Right cardiac atrium (tissue), 5 donors: ENCODE measurements around the gene LMX1B. TPM values are rescaled to one million over a fixed set of nuclear protein-coding genes. Genes with fewer than 3 reads are reported as not detected.
A peak's percentile ranks its signal among the peaks of the same experiment; 100 is the strongest.

Source experiments
- ATAC-seq, 2 donors: fragments of 200-7000 bp; cut with Tn5 transposase; one replicate each; pipeline versions ENCODE4 v1.8.0 to v1.9.1; 2020; ENCODE audit warnings: moderate library complexity in 2 of 2, mild to moderate bottlenecking in 1 of 2
- DNase-seq, 3 donors: peaks; one replicate each; pipeline ENCODE4 v3.0.0-alpha.2; 2020
- H3K27ac ChIP-seq: one replicate; pipeline ENCODE4 v1.5.1; 2013; ENCODE audit warnings: mild to moderate bottlenecking, low read length, control low read depth, moderate library complexity
- H3K27me3 ChIP-seq: one replicate; pipeline ENCODE4 v1.6.1; 2013; ENCODE audit not compliant: control insufficient read depth, insufficient read depth
- H3K4me1 ChIP-seq: one replicate; pipeline ENCODE4 v1.6.1; 2013; ENCODE audit warnings: low read length; ENCODE audit not compliant: control insufficient read depth, insufficient read depth
- H3K4me3 ChIP-seq: one replicate; pipeline ENCODE4 v1.5.1; 2013; ENCODE audit warnings: low read length, control low read depth
- H3K9me3 ChIP-seq: one replicate; pipeline ENCODE4 v1.6.1; 2013; ENCODE audit warnings: low read length; ENCODE audit not compliant: control insufficient read depth
- WGBS: extraction: QIAGEN DNeasy Blood & Tissue Kit; methylation state at CpG from one replicate; pipeline ENCODE4 v1.1.7; 2013; 5-methylcytosine and 5-hydroxymethylcytosine counted together
- intact Hi-C, 4 donors: fragments of 100-400 bp; cut with DNase I; formaldehyde crosslinking; loops; one replicate each; pipeline versions ENCODE4 v1.11.0 to v1.14.0; 2022 to 2023
- polyA plus RNA-seq: library from polyadenylated mRNA; stranded (reverse); fragments of 200-250 nt; gene quantifications from one replicate; pipeline ENCODE4 v1.2.3, GENCODE V29; 2013
- total RNA-seq, 4 donors: library from RNA; stranded (reverse); fragmentation: NEBNext Ultra II Directional; extraction: Animal tissue kit (Norgen Biotek cat#: 25700); gene quantifications; one replicate each; pipeline ENCODE4 v1.2.1, GENCODE V29; 2021
- donor health status: healthy with polysubstance abuse.
- donor health status: DM: no; HTN: yes; CAD: no.
- donor health status: DM: no; HTN: no; CAD: no.
- donor health status: DM: no; HTN: yes; CAD: no; lungs with severe emphysema.
- donor health status: DM: yes; HTN: yes; CAD: no.

LMX1B gene
- total and polyA plus RNA-seq, 5 donors = 0.81 to 3.6 (median 1.7) TPM

- Histone ChIP-seq H3K4me3 (no peak overlapping the region), H3K27me3 (no peaks in the 10 kb centered on the region), H3K4me1 (peaks cover 7% of the 10 kb centered on the region), H3K9me3 (no peaks in the 10 kb centered on the region), H3K27ac (no peak overlapping the region)
- ATAC-seq = peak; percentile 73 to 76
- intact Hi-C loops = no loop called here
- peak; percentile 38 to 82 (median 69) for DNase-seq
- WGBS = 32% methylated on average over 7 of the region's 7 CpGs
Measured at GRCh38 chr9:126663661-126664072, 49.9 kb downstream of the LMX1B start.

- peak in 1 of 3 donors; percentile 64 for DNase-seq
- Histone ChIP-seq H3K27ac (no peak overlapping the region), H3K4me3 (no peak overlapping the region), H3K4me1 (peaks cover 7% of the 10 kb centered on the region), H3K27me3 (no peaks in the 10 kb centered on the region), H3K9me3 (no peaks in the 10 kb centered on the region)
- WGBS = 17% methylated on average over 25 of the region's 25 CpGs
- ATAC-seq = no peak
- intact Hi-C loops = no loop called here
Measured at GRCh38 chr9:126664900-126665643, 51.3 kb downstream of the LMX1B start.

- Histone ChIP-seq H3K27me3 (no peaks in the 10 kb centered on the region), H3K27ac (no peak overlapping the region), H3K9me3 (no peaks in the 10 kb centered on the region), H3K4me1 (peaks cover 7% of the 10 kb centered on the region), H3K4me3 (no peak overlapping the region)
- WGBS = 63% methylated on average over 15 of the region's 15 CpGs
- ATAC-seq (no peak), DNase-seq (peak in 1 of 3 donors; percentile 57)
- intact Hi-C loops = no loop called here
Measured at GRCh38 chr9:126665644-126666035, 51.9 kb downstream of the LMX1B start.

- intact Hi-C loops = no loop called here
- Histone ChIP-seq H3K4me1 (peaks cover 7% of the 10 kb centered on the region), H3K9me3 (no peaks in the 10 kb centered on the region), H3K27me3 (no peaks in the 10 kb centered on the region), H3K4me3 (no peak overlapping the region), H3K27ac (no peak overlapping the region)
- DNase-seq (peak in 1 of 3 donors; percentile 17), ATAC-seq (no peak)
- WGBS = 51% methylated on average over 13 of the region's 13 CpGs
Measured at GRCh38 chr9:126666155-126666803, 52.6 kb downstream of the LMX1B start.

- peaks cover 6% of the 10 kb centered on the region for H3K4me1 ChIP-seq
- no peaks in the 10 kb centered on the region for H3K9me3 ChIP-seq
- no peaks in the 10 kb centered on the region for H3K27me3 ChIP-seq
- no peak for ATAC-seq
- DNase-seq = no peak
- H3K4me3 ChIP-seq = no peak overlapping the region
- intact Hi-C loops = no loop called here
- no peak overlapping the region for H3K27ac ChIP-seq
- 81% methylated on average over 15 of the region's 15 CpGs for WGBS
Measured at GRCh38 chr9:126667190-126668055, 53.7 kb downstream of the LMX1B start.

- Histone ChIP-seq H3K4me1 (peaks cover 3% of the 10 kb centered on the region), H3K27me3 (no peaks in the 10 kb centered on the region), H3K9me3 (no peaks in the 10 kb centered on the region), H3K4me3 (no peak overlapping the region), H3K27ac (no peak overlapping the region)
- ATAC-seq = no peak
- 86% methylated on average over 3 of the region's 3 CpGs for WGBS
- intact Hi-C loops = no loop called here
- no peak for DNase-seq
Measured at GRCh38 chr9:126668058-126668457, 54.3 kb downstream of the LMX1B start.

GRCh38 chr9:126669108-126669507, 55.4 kb downstream of the LMX1B start:
- DNase-seq (peak in 1 of 3 donors; percentile 14), ATAC-seq (no peak)
- no peak overlapping the region for H3K4me3 ChIP-seq
- 73% methylated on average over 14 of the region's 14 CpGs for WGBS
- no peaks in the 10 kb centered on the region for H3K9me3 ChIP-seq
- peaks cover 1% of the 10 kb centered on the region for H3K4me1 ChIP-seq
- H3K27me3 ChIP-seq = no peaks in the 10 kb centered on the region
- intact Hi-C loops = no loop called here
- no peak overlapping the region for H3K27ac ChIP-seq

- no peak for ATAC-seq
- no peaks in the 10 kb centered on the region for H3K9me3 ChIP-seq
- H3K27ac ChIP-seq = no peak overlapping the region
- H3K4me1 ChIP-seq = no peaks in the 10 kb centered on the region
- 92% methylated on average over 12 of the region's 12 CpGs for WGBS
- peak in 1 of 3 donors; percentile 13 for DNase-seq
- intact Hi-C loops = no loop called here
- no peak overlapping the region for H3K4me3 ChIP-seq
- H3K27me3 ChIP-seq = no peaks in the 10 kb centered on the region
Measured at GRCh38 chr9:126670270-126670669, 56.5 kb downstream of the LMX1B start.

- intact Hi-C loops = no loop called here
- peak; percentile 49 to 91 (median 87) for DNase-seq
- Histone ChIP-seq H3K27ac (no peak overlapping the region), H3K27me3 (no peaks in the 10 kb centered on the region), H3K9me3 (no peaks in the 10 kb centered on the region), H3K4me1 (no peaks in the 10 kb centered on the region), H3K4me3 (no peak overlapping the region)
- 20% methylated on average over 20 of the region's 20 CpGs for WGBS
- peak; percentile 60 to 76 for ATAC-seq
Measured at GRCh38 chr9:126671381-126671831, 57.7 kb downstream of the LMX1B start.

- ATAC-seq (peak in 1 of 2 donors; percentile 3), DNase-seq (no peak)
- intact Hi-C loops = no loop called here
- H3K4me3 ChIP-seq = no peak overlapping the region
- no peaks in the 10 kb centered on the region for H3K4me1 ChIP-seq
- WGBS = 55% methylated on average over 6 of the region's 6 CpGs
- no peaks in the 10 kb centered on the region for H3K27me3 ChIP-seq
- H3K27ac ChIP-seq = no peak overlapping the region
- no peaks in the 10 kb centered on the region for H3K9me3 ChIP-seq
Measured at GRCh38 chr9:126671983-126672382, 58.3 kb downstream of the LMX1B start.
